Stimulated activated CD4-positive, alpha-beta T cell treated with anti-CD3 and anti-CD28 coated beads, TNF-alpha, amount 100 ng/mL, for 4 hours (primary cell): Measurements from ENCODE around the gene KCNG4.

Source experiments
- DNase-seq, 3 experiments: peaks; one replicate each; pipeline ENCODE4 v3.0.0-alpha.2; 2020; ENCODE audit warnings: low read depth in 3 of 3

The KCNG4 gene

DNA sequence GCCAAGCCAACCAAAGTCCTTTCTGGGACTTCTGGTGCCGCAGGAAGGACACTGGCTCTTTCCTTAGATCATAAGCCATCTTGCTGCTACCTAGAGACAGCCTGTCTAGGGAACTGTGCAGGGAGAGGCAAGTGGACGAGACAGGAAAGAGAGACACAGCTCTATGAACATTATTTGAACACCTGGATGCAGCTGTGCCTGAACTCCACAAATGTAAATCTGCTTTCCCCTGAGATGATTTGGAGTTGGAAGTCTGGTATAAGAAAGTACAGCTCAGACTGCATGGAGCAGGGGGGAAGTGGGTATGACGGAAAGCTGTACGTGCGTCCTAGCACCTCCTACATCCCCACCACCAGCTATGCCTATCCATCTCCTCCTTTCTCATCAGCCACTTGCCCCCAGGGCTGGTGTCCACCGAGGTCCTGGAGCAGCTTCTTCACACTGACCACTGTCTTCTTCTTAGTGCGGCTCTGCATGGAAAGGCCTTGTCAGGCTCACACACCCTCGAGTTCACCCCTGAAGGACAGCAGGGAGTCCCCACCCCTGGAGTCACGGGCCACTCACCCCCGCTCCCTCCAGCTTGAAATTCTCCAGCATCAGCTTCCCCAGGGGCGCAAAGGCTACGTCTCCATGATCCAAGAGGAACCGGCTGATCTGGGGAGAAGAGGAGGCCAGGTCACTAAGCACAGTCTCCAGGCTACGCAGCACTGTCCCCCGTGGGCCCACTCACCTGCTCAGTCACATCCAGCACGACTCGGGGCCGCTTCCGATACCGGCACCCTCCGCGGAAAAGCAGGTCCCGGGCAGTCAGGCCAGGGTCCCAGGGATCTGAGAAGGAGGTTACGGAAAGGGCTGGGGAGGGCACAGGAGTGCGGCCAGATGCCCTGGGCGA, 56.9 kb downstream of the KCNG4 start:
- no peak for DNase-seq

GRCh38 chr16:84182104-84182503, 57.7 kb downstream of the KCNG4 start:
- no peak for DNase-seq

DNA sequence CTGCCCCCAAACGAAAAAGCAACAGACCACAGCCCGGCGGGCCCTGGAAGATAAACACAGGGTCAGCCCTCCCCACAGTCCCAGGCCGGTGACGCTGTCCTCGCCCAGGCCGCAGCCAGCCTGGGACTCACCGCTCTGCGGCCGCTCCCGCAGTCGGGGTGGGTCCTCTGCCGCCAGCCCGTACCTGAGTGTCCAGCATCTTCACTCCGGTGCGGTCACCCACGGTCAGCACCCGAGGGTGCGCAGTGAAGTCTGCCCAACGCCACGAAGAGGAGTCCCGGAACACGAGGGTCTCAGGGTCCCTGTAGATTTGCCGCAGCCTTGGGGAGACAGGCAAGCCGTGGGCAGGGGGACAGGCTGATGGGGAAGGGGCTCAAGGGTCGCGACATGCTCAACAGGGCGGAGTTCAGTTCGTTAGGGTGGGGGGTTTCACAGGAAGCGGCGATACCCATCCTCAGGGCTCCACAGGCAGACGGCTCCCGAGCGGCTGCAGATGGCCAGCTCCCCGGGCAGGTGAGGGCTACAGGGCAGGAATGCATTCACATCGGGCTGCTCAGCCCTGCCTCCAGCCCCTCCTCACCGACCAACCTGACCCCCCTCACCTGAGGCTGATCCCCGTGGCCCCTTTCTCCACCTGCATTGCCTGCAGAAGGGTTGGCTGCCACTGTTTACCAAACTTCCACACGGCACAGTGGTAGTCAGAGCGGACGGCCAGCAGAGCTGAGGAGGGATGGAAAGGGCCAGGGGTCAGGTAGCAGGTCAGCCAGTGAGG, 58.5 kb downstream of the KCNG4 start:
- no peak for DNase-seq

DNA sequence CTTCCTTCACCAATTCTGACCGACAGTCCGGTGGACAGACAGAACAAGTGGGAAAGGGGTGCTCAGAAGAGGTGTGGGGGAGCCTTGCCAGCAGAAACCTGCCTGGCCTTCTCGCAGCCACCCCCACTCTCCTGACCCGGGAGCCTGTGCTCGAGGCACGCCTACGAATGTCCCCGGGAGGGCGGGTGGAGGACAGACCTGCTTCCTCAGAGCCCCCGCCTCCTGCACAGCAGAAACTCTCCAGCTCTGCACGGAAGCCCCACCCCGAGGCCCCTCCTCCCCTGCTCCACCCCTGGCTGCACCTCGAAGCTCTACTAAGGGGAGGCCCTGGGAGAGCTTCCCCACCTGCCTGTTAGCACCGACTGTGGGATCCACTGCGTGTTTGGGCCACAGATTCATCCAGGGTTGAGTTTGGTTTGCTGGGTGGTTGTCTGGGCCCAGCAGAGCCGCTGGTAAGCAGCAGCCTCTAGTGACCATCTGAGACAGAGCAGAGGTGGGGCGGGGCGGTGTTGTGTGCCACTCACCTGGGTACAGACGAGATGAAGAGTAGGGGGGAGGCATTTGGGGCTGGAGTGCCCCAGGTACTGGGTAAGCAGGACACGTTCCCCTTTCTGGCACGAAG, 59.2 kb downstream of the KCNG4 start:
- DNase-seq, result no peak

DNA sequence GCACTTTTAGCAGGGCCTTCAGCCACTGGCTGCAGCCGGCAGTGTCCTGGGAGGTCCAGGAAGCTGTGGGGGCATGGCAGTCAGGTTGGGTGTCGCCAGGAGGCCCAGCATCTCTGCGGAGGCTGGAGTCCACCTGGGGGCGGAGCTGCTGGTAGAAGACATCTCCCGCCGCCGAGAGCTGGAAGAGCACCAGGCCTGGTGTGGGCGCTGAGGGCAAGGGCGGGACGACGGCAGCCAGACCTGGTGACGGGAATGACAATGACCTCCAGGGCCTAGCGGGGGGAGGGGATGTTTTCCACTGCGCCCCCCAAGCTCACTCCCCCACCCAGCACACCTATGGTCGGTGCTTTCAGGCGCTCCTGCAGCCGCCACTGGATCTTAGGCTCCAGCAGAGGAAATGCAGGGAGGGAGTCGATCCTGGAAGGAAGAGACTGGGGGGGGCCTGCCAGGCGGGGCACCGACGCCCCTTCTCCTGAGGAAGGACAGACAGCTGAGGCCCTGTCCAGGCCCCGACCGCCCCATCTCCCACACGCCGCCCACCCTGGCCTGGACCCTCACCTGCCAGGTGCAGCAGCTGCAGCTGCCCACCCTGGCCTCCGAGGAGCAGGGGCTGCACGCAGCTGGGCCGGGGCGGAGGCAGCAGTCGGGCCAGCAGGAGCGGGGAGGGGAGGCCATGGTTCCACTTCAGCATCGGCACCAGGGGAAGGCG, 60.0 kb downstream of the KCNG4 start:
- DNase-seq, result no peak

DNA sequence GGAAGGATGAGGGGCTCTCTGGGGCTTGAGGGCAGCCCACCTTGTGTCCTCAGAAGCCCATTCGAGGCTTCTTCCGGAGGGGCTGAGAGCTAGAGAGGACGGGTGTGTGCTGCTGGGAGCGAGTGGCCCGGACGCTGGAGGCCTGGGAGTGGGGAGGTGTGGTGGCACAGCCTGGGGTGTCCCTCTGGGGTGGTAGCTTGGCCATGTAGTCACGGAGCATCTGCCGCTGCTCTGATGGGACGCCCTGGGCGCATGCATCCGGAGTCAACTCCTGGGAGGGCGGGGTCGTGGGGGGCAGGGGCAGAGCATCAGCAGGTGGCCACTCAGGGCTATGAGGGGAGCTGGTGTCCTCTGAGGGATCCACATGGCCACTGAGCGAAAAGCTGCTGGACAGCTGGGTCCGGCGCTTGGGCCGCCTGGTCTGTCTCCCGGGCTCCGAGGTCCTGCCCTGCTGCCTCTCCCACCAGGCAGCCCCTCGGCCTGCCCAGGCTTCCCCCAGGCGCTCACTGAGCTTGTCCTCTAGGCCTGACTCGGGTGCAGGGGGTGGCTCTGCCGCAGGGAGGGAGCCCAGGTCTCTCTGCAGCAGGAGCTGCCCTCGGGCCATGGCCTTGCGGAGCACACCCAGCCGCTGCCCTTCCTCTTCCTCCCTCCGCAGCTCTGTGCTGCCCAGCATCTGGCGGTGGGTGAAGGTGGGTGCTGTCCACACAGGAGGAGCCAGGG, 60.8 kb downstream of the KCNG4 start:
- no peak for DNase-seq

DNA sequence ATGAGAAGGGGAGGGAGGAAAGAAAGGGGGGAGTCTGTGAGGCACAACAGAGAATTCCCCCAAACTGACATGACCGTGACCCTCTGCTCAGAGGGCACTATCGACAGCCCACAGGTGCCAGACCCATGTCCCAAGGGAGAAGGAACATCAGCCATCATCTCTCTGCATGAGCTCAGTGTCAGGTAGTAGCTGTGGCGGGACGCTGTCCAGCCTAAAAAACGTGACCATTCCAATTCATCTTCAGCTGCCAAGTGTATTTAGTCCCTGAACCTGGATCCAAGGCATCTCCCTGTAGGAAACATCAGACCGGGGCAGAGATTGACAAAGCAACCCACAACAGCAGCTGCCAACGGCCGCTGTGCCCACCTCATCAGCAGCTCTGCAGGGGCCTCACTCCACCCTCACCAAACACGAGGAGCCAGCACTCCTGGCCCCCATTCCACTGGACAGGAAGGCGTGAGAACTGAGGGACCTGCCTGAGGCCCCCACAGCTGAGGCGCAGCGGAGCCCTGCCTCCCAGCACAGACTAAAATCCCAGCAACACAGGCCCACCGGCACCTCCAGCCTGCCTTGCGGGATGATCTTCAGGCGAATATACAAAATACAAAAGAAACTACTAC, 61.6 kb downstream of the KCNG4 start:
- DNase-seq, result no peak

GRCh38 chr16:84177741-84178073, 62.1 kb downstream of the KCNG4 start:
- DNase-seq, result no peak

GRCh38 chr16:84176192-84177053, 63.4 kb downstream of the KCNG4 start:
- DNase-seq, result no peak

DNA sequence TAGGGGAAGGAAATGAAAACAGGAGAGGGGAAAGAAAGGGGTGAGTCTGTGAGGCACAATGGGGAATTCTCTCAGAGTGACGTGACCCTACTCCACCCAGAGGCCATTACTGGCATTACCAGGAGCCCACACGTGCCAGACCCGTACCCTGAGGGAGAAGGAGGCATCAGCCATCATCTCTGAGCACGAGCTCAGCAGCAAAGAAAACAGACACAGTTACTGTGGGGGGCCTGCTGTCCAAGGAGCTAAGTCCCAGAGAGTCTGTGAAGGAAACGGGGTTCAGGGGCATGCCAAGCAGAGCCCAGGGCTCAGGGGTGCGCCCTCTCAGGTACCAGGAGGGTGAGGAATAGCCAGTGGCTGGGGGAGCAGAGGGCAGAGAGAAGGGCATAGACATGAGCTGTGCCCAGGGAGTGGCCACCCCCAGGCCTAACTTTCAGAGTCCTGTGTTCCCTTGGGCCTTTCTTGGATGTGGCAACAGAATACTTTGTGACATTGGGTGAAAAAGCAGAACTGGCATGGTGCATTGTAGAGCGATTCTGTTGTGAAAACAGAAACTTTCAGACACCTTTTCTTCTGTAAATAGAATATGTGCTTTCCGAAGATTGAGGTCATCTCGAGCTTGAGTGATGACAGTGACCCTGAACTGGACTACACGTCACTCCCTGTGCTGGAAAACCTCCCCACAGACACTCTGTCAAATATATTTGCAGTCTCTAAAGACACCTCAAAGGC, 64.3 kb downstream of the KCNG4 start:
- DNase-seq, result peak; percentile 13 to 52 (median 45)

DNA sequence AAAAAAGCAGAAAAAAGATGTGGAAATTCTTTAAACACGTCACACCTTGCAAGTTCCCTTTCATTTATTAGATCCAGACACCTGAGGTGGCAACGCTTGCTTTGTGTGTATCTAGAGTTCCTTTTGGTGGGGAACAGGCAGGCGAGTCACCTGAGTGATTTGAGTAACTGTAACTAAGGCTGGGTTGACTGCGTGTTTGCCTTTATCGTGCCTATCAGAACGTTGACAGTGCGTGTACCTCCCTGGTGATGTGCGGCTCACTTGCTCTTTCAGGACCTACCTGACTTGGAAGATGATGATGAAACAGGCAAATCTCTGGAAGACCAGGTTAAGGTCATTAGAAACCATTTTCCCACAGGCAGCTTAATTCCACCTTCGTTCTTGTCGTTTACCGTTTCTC, 65.4 kb downstream of the KCNG4 start:
- no peak for DNase-seq

GRCh38 chr16:84169765-84170310, 70.0 kb downstream of the KCNG4 start:
- DNase-seq, result no peak
